KOPT-K1 (cell line): ENCODE results near the gene DDX54.
A peak's percentile ranks its signal among the peaks of the same experiment; 100 is the strongest.

Experiments
- H3K27ac ChIP-seq: fragments of 200-600 bp; sonication (generic); 2 replicates; pipeline ENCODE4 v1.5.1; 2016; ENCODE audit warnings: antibody characterized with exemption, mild to moderate bottlenecking, low read depth, low read length; ENCODE audit not compliant: poor library complexity, severe bottlenecking
- H3K36me3 ChIP-seq: fragments of 200-600 bp; sonication (generic); 2 replicates; pipeline ENCODE4 v1.5.1; 2017; ENCODE audit warnings: antibody characterized with exemption, mild to moderate bottlenecking, low read length, moderate library complexity; ENCODE audit not compliant: insufficient read depth
- H3K9me3 ChIP-seq: fragments of 200-600 bp; sonication (generic); 2 replicates; pipeline ENCODE4 v1.5.1; 2017; ENCODE audit warnings: antibody characterized with exemption, low read length, mild to moderate bottlenecking; ENCODE audit not compliant: insufficient read depth, poor library complexity, severe bottlenecking

Gene DDX54

DNA sequence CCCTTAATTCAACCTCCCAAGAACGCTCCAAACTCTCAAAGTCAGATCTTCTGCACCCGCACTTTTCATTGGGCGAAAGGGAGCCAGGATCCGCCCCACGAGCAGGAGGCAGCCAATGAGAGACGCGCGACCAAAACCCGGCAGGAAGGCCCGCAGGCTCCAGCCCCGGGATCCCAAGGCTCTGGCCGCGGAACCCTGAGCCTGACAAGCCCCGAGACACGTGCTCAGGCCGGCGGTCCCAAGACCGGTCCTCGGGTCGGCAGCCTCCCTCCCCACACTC lies 438 bp downstream of the DDX54 start:
- peaks cover 65% of the 10 kb centered on the region for H3K36me3 ChIP-seq
- H3K27ac ChIP-seq, result peak overlapping the region; percentile 92

DNA sequence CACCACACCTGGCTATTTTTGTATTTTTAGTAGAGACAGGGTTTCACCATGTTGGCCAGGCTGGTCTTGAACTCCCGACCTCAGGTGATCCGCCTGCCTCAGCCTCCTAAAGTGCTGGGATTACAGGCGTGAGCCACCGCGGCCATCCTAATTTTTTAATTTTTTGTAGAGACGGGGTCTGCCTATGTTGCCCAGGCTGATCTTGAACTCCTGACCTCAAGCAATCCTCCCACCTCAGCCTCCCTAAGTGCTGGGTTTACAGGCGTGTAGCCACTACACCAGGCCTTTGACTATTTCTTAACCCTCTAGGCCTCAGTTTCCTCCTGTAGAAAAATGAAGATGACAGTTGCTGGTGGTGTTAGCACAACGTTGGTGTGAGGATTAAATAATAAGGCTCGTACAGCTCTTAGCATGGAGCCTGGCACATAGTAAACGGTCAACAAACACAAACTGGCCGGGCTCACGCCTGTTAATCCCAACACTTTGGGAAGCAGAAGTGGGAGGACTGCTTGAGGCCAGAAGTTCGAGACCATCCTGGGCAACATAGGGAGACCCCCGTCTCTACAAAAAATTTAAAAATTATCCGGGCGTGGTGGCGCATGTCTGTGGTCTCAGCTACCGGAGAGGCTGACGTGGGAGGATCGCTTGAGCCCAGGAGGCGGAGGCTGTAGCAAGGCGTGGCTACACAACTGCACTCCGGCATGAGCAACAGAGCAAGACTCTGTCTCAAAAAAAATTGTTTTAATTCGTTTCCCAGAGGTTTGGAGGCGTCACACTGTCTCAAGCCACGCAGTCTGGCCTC lies 979 bp downstream of the DDX54 start:
- no peaks in the 10 kb centered on the region for H3K9me3 ChIP-seq
- H3K27ac ChIP-seq, result peak overlapping the region; percentile 92
- H3K36me3 ChIP-seq, result peaks cover 65% of the 10 kb centered on the region

More for the DNA sequence above, 438 bp downstream of the DDX54 start:
- H3K9me3 ChIP-seq, result no peaks in the 10 kb centered on the region

DNA sequence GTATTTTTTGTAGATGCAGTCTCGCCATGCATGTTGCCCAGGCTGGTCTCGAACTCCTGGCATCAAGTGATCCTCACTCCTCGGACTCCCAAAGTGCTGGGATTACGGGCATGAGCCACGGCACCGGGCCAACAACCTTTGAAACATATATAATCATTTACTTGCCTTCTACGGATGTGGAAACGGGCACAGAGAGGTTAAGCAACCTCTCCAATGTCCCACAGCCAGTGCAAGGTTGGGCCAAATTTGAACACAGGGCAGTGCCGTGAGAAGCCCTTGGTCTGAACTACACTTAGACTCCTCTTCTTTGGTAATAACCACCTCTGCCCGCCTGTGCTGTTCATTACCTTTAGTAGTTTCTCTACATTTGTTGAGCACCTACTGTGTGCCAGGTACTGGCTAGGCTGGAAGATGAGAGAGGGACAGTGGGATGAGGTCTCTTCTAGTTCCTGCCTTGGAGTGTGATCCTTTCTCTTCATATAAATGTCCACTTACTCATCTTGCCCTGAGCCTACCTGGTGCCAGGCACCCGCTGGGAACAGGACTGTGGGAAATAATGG lies 2.2 kb downstream of the DDX54 start:
- Histone ChIP-seq H3K36me3 (peaks cover 65% of the 10 kb centered on the region), H3K9me3 (no peaks in the 10 kb centered on the region), H3K27ac (no peak overlapping the region)

DNA sequence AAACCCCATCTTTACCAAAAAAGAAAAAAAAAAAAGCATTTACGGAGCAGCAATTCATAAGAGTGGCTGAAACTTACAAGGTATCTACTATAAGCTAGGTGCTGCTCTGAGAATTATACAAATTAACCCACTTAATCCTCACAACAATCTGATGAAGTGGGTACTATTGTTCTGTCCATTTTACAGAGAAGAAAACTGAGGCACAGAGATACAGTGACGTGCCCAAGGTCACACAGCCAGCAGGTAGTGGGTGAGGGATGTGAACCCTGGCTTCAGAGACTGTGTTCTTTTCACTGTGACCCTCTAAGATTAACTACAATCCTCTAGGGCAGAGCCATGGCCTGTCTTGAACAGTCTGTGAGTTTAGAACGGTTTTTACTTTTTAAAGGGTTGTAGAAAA lies 3.3 kb downstream of the DDX54 start:
- H3K36me3 ChIP-seq, result peaks cover 70% of the 10 kb centered on the region

DNA sequence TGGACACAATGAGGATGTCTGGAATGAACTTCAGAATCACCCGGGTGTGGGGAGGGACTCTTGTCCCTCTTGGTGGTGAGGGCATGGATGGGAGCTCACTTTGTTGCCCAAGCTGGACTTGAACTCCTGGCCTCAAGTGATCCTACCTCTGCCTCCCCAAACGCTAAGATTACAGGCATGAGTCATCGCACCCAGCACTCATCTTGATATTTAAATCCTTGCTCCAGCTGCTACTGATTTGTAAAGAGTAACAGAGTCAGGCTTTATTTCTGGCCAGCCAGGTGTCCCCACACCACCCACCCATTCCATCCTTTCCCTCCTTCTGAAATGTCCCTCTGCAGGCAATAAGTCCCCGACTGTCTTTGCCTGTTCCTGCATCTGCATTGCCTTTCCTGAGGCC lies 4.9 kb downstream of the DDX54 start:
- no peak overlapping the region for H3K27ac ChIP-seq
- no peaks in the 10 kb centered on the region for H3K9me3 ChIP-seq
- peaks cover 80% of the 10 kb centered on the region for H3K36me3 ChIP-seq

More for the DNA sequence above, 3.3 kb downstream of the DDX54 start:
- Histone ChIP-seq H3K9me3 (no peaks in the 10 kb centered on the region), H3K27ac (no peak overlapping the region)

DNA sequence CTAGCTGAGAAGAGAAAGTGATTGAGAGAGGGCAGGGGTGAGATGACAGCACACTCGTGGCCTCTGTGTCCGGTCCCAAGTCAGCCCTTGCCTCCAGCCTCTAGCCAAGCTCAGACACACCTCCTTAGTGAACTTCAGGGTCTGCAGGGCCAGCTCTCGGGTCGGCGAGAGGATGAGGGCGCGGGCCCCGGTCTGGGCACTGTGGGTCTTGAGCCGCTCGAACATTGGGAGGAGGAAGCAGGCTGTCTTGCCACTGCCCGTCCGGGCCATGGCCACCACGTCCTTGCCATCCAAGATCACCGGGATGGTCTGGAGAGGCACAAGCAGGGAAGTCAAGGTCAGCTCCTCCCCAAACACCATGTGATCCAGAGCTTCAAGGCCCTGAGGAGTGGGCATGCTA lies 6.3 kb downstream of the DDX54 start:
- no peaks in the 10 kb centered on the region for H3K9me3 ChIP-seq
- no peak overlapping the region for H3K27ac ChIP-seq
- peaks cover 93% of the 10 kb centered on the region for H3K36me3 ChIP-seq

DNA sequence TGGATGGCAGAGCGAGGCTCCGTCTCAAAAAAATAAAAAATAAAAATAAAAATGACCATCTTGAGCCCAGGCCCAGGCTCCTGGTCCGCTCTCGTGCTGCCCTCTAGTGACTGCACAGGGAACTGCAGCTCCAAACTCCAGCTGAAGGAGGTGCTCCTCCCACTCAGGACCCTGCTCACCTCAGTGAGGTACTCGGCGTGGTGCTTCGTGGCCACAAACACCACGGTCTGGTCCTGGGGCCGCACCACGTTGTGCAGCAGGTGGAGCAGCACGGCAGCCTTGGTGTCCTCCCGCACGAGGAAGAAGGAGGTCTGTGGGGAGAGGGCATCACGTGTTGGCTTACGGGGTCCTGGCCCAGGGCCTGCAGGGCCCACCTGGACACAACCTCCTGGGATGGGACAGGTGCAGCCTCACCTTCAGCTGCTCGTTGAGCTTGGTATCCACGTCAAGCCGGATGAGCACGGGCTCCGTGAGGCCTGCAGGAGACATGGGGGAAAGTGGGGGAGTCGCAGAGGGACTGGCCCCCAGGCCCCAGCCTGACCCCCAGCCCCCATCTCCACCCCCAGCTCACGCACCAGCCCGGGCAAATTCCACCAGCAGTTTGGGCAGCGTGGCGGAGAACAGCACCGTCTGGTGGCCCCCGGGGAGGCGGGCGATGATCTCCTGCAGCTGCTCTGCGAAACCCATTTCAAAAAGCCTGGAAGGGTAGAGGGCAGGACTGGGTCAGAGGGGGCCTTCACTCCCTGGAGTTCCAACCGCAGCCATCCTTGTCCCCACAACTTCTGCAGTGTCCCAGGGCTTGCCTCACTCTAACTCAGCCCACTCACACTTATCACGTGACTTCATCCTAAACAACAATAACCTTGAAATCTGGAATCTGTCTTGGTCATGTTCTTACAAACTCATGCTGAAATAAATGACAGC lies 10.6 kb downstream of the DDX54 start:
- peak overlapping the region; percentile 90 for H3K27ac ChIP-seq
- peaks cover 93% of the 10 kb centered on the region for H3K36me3 ChIP-seq
- no peaks in the 10 kb centered on the region for H3K9me3 ChIP-seq

DNA sequence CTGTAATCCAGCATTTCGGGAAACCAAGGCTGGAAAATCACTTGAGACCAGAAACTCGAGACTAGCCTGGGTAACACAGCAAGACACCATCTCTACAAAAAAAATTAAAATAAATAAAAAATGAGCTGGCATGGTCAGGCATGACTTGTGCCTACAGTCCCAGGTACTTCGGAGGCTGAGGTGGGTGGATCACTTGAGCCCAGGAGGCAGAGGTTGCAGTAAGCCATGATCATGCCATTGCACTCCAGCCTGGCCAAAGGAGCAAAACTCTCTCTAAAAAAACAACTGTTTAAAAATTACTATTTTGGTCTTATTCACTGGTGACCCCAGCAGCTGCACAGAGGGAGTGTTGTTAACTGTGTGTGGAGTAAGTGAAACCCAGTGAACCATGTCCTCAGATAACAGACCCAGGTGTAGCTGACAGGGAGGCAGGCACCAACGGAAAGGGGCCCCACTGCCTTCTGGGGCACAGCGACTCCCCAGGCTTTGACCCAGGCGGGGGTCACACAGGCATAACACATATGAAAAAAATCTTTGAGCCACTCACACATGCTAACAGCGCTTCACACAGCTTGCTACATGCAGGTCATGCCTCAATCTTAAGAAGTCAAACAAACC lies 12.1 kb downstream of the DDX54 start:
- Histone ChIP-seq H3K36me3 (peaks cover 93% of the 10 kb centered on the region), H3K9me3 (no peaks in the 10 kb centered on the region), H3K27ac (peak overlapping the region; percentile 90)

DNA sequence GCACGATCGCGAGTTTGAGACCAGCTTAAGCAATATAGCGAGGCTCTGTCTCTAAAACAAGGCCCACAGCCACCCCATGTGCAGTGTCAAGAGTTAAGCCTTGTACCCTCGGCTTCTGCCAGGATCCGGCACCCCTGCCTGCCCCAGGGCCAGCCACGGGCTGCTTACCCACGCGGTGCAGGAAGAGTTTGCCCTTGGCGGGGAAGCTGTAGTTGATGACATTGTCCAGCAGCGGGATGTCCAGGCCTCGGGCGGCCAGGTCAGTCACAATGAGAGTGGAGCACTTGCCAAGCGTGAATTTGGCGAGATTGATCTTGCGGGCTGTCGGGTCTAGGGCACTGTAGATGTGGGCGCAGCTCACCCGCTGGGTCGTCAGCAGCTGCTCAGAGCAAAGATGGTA lies 13.1 kb downstream of the DDX54 start:
- H3K36me3 ChIP-seq, result peaks cover 93% of the 10 kb centered on the region
- H3K9me3 ChIP-seq, result no peaks in the 10 kb centered on the region
- peak overlapping the region; percentile 90 for H3K27ac ChIP-seq

DNA sequence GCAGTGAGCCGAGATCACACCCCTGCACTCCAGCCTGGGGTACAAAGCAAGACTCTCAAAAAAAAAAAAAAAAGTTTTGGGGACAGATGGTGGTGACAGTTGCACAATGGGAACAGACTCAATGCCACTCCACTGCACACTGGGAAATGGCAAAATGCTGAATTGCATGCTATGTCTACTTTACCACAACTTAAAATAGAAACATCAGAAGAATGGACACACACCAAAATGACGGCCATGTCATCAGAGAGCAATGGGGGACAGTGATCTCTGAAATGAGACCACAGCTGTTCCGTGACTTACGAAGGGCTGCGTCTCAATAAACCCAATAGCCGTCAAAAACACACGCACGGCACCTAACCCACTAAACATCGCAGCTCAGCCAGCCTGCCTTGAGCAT lies 13.7 kb downstream of the DDX54 start:
- Histone ChIP-seq H3K36me3 (peaks cover 93% of the 10 kb centered on the region), H3K9me3 (no peaks in the 10 kb centered on the region), H3K27ac (peak overlapping the region; percentile 90)

DNA sequence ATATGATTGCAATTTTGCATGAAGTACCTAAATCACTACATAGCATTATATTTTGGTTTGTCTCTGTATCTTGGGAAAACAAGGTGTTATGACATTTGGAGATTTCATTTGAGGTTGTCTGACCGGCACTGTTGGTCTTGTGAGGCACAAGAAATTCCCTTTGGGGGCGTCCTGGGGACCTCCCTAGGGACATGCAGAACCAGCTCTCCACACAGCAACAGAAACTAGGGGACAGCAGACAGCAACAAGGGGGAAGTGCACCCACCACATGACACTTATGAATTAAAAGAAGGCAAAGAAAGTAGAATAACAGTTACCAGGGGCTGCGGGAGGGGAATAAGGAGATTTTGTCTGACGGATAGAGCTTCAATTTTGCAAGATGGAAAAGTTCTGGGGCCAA lies 14.4 kb downstream of the DDX54 start:
- Histone ChIP-seq H3K9me3 (no peaks in the 10 kb centered on the region), H3K36me3 (peaks cover 93% of the 10 kb centered on the region), H3K27ac (peak overlapping the region; percentile 90)

DNA sequence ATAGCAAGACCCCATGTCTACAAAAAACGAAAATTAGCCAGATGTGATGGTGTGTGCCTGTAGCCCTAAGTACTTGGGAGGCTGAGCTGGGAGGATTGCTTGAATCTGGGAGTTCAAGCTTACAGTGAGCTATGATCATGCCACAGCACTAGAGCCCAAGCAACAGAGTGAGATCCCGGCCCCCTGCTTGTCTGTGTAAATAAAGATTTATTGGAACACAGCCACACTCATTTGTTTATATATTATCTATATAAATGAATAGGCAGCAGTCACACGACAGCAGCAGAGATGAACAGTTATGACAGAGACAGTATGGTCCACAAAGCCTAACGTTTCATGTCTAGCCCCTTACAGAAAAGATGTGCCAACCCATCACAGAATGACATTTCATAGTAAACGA lies 14.8 kb downstream of the DDX54 start:
- peaks cover 96% of the 10 kb centered on the region for H3K36me3 ChIP-seq
- no peaks in the 10 kb centered on the region for H3K9me3 ChIP-seq
- peak overlapping the region; percentile 20 for H3K27ac ChIP-seq

DNA sequence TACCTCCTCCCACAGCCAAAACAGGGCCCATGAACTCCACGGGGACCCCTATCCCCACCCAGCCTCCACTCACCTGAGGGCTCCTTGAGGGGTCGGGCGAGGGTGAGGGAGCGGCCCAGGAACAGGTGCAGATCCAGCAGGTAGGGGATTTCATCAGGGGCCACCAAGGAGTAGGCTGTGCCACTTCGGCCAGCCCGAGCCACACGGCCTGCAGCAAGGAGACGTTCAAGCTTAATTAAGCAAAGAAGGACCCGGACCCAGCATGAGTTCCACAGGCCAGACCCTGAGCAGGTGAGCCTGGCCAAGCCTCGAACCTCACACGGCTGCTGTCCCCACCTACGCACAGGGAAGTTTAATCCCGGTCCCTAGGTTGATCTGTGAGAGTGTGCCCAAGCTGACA lies 15.6 kb downstream of the DDX54 start:
- H3K27ac ChIP-seq, result peak overlapping the region; percentile 20
- peaks cover 97% of the 10 kb centered on the region for H3K36me3 ChIP-seq

DNA sequence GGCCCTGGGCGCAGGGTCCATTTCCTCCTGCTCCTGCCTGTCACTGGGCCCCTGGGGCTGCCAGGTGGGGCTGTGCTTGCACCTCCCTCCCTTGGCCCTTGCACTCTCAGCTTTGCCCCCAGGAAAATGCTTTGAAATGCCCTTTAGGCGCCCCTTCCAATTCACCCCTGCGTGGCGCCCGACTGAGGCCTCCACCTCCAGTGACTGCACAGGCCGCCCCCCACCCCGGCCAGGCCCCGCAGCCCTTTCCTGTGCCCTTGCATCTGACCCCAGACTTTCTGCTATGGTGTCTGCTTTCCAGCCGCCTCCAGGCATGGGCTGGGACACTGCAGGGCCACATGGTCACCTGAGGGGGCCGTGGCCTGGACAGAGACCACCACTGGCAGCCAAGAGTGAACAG lies 17.4 kb downstream of the DDX54 start:
- Histone ChIP-seq H3K27ac (no peak overlapping the region), H3K36me3 (peaks cover 100% of the 10 kb centered on the region)

More for the DNA sequence above, 15.6 kb downstream of the DDX54 start:
- no peaks in the 10 kb centered on the region for H3K9me3 ChIP-seq

More for the DNA sequence above, 17.4 kb downstream of the DDX54 start:
- no peaks in the 10 kb centered on the region for H3K9me3 ChIP-seq
